Endodermal cell (in vitro differentiated cells): Measurements from ENCODE around the gene ASB12. TPM values are rescaled to one million over a fixed set of nuclear protein-coding genes. Genes with fewer than 3 reads are reported as not detected.

Experiments used
- DNase-seq: peaks from one replicate; pipeline ENCODE4 v3.0.0-alpha.2; 2017
- H3K27ac ChIP-seq: 2 replicates; pipeline ENCODE4 v1.5.1; 2013; ENCODE audit warnings: mild to moderate bottlenecking, low read depth, low read length, moderate library complexity
- H3K27me3 ChIP-seq: 2 replicates; pipeline ENCODE4 v1.6.1; 2013; ENCODE audit warnings: mild to moderate bottlenecking, low read length, moderate library complexity; ENCODE audit not compliant: insufficient read depth, control insufficient read depth, poor library complexity, severe bottlenecking
- H3K36me3 ChIP-seq: 2 replicates; pipeline ENCODE4 v1.7.0; 2013; ENCODE audit warnings: mild to moderate bottlenecking, low read length, moderate library complexity; ENCODE audit not compliant: control insufficient read depth, insufficient read depth
- H3K4me1 ChIP-seq: one replicate; pipeline ENCODE4 v1.7.0; 2013; ENCODE audit warnings: low read length; ENCODE audit not compliant: control insufficient read depth, insufficient read depth
- H3K4me3 ChIP-seq: 2 replicates; pipeline ENCODE4 v1.5.1; 2013; ENCODE audit warnings: mild to moderate bottlenecking, low read length, moderate library complexity
- H3K9ac ChIP-seq: 2 replicates; pipeline ENCODE4 v1.6.1; 2013; ENCODE audit warnings: mild to moderate bottlenecking, low read length, moderate library complexity; ENCODE audit not compliant: poor library complexity, severe bottlenecking; ENCODE audit errors: extremely low read depth
- H3K9me3 ChIP-seq: 2 replicates; pipeline ENCODE4 v1.6.1; 2013; ENCODE audit warnings: mild to moderate bottlenecking, low read length, moderate library complexity; ENCODE audit not compliant: control insufficient read depth
- H3K27ac Mint-ChIP-seq: 2 replicates; pipeline ENCODE4 v1.8.0; 2020; ENCODE audit warnings: mixed read lengths
- H3K27me3 Mint-ChIP-seq: 2 replicates; pipeline ENCODE4 v1.8.0; 2021; ENCODE audit warnings: mild to moderate bottlenecking, mixed read lengths; ENCODE audit not compliant: insufficient read depth
- H3K36me3 Mint-ChIP-seq: 2 replicates; pipeline ENCODE4 v1.8.0; 2020; ENCODE audit warnings: low read depth, mixed read lengths
- H3K4me1 Mint-ChIP-seq: 2 replicates; pipeline ENCODE4 v1.8.0; 2020; ENCODE audit warnings: mixed read lengths
- H3K4me3 Mint-ChIP-seq: 2 replicates; pipeline ENCODE4 v1.8.0; 2020; ENCODE audit warnings: mild to moderate bottlenecking, moderate library complexity, mixed read lengths
- H3K9me3 Mint-ChIP-seq: 2 replicates; pipeline ENCODE4 v1.8.0; 2020; ENCODE audit warnings: mild to moderate bottlenecking, mixed read lengths
- WGBS, 2 experiments: methylation state at CpG; one replicate each; pipeline versions ENCODE4 v1.1.5 to v1.1.7; 2013; ENCODE audit warnings: missing lambda C conversion rate in 2 of 2, mixed read lengths in 1 of 2; ENCODE audit not compliant: insufficient coverage in 1 of 2, insufficient read length in 1 of 2; 5-methylcytosine and 5-hydroxymethylcytosine counted together
- total RNA-seq, 2 donors: library from RNA; stranded (reverse); fragmentation: NEBNext Ultra II Directional in 1 of 2; extraction: Animal tissue kit (Norgen Biotek cat#: 25700) in 1 of 2; gene quantifications; 2 replicates in 1 of 2; 3 replicates in 1 of 2; pipeline ENCODE4 v1.2.1, GENCODE V29; 2021
- TF ChIP-seq, protein P1 (sequence below): fragments of 200-600 bp; sonication (generic); conservative IDR thresholded peaks from 2 replicates; pipeline ENCODE4 v1.5.0; 2021; ENCODE audit warnings: antibody characterized with exemption, mild to moderate bottlenecking

ASB12 gene
- total RNA-seq, 2 donors from 2014 or later, result 0.48 to 0.53 TPM

DNA sequence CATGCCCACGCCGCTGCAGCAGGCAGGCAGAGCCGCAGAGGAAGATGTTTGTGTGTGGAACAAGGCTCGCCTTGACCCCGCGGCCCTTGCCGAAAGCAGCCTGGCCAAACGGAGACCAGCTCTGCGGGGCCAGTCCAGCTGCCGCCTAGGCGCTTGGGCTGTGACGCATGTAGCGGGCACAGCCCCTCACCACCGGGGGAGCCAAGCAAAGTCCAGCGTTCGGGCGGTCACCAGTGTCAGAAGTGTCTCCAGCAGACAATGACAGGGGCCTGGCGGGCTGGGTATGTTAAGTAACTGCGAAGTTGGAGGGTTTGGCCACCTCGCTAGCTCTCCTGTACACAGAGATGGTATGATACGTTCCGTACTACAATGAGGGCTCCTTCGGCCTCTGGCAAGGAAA, 26.2 kb downstream of the ASB12 start:
- H3K9ac ChIP-seq, result no peak overlapping the region
- TF ChIP-seq, protein P1, sequence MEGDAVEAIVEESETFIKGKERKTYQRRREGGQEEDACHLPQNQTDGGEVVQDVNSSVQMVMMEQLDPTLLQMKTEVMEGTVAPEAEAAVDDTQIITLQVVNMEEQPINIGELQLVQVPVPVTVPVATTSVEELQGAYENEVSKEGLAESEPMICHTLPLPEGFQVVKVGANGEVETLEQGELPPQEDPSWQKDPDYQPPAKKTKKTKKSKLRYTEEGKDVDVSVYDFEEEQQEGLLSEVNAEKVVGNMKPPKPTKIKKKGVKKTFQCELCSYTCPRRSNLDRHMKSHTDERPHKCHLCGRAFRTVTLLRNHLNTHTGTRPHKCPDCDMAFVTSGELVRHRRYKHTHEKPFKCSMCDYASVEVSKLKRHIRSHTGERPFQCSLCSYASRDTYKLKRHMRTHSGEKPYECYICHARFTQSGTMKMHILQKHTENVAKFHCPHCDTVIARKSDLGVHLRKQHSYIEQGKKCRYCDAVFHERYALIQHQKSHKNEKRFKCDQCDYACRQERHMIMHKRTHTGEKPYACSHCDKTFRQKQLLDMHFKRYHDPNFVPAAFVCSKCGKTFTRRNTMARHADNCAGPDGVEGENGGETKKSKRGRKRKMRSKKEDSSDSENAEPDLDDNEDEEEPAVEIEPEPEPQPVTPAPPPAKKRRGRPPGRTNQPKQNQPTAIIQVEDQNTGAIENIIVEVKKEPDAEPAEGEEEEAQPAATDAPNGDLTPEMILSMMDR, result no peak
- peaks cover 2% of the 10 kb centered on the region for H3K4me1 Mint-ChIP-seq
- H3K4me3 ChIP-seq, result peak overlapping the region; percentile 75
- DNase-seq, result peak; percentile 55
- no peaks in the 10 kb centered on the region for H3K36me3 Mint-ChIP-seq
- WGBS, 2 experiments, result 48% methylated on average over 21 of the region's 23 CpGs; no CpG with 5 or more reads in 1 of the 2 experiments
- H3K27ac Mint-ChIP-seq, result no peak overlapping the region
- H3K27ac ChIP-seq, result no peak overlapping the region
- peak overlapping the region; percentile 61 for H3K4me3 Mint-ChIP-seq
- H3K4me1 ChIP-seq, result no peaks in the 10 kb centered on the region
- no peaks in the 10 kb centered on the region for H3K9me3 ChIP-seq
- H3K27me3 ChIP-seq, result no peaks in the 10 kb centered on the region
- H3K36me3 ChIP-seq, result no peaks in the 10 kb centered on the region
- peaks cover 63% of the 10 kb centered on the region for H3K9me3 Mint-ChIP-seq
- H3K27me3 Mint-ChIP-seq, result peaks cover 2% of the 10 kb centered on the region

DNA sequence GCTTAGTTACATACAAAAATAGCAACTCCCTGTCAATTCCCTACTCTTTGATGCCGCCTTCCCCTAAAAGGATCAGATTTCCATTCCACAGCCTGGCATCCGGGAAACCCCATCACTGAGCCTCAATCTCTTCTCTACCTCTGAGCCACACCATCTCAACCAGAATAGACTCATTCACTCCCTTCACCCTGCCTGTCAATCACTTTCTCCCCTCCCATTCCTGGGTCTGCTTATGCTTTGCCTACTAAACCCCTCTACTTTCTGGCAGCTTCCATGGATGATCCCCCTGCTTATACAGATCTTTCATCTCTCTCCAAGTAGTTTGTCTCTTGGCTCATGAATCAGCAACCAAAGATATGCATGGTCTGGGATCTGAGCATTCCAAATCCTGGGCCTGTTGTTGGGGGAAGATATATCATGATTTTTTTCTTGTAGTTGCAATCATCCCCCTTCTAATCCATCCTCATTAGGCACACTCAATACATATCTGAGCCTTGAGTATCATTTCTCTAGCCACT, 27.5 kb downstream of the ASB12 start:
- H3K27ac Mint-ChIP-seq, result no peak overlapping the region
- no peak overlapping the region for H3K9ac ChIP-seq

DNA sequence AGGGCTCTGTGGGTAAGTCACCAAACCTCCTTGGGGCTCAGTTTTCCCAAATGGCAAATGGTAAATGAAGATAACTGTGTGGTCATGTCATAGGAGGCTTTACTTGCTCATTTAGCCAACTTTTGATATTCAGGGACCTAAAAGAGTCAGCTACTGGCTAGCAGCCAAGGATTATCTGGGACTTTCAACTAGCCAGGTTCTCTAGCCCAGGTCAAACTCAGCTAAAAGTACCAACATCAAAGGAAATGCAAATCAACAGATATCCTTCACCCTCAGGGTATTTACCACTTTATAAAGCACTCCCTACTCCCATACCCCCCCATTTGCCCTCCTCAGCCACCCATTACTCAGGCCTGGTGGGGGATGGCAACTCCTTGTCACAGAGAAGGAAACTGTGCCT, 32.4 kb downstream of the ASB12 start:
- H3K36me3 Mint-ChIP-seq, result peaks cover 2% of the 10 kb centered on the region
- no peak for DNase-seq

More for the DNA sequence above, 27.5 kb downstream of the ASB12 start:
- Mint-ChIP-seq H3K9me3 (peaks cover 64% of the 10 kb centered on the region), H3K36me3 (no peaks in the 10 kb centered on the region), H3K27me3 (no peaks in the 10 kb centered on the region), H3K4me3 (no peak overlapping the region), H3K4me1 (peaks cover 2% of the 10 kb centered on the region)
- no peak for DNase-seq
- Histone ChIP-seq H3K27ac (no peak overlapping the region), H3K27me3 (no peaks in the 10 kb centered on the region), H3K4me1 (no peaks in the 10 kb centered on the region), H3K4me3 (no peak overlapping the region), H3K9me3 (no peaks in the 10 kb centered on the region), H3K36me3 (no peaks in the 10 kb centered on the region)
- TF ChIP-seq, protein P1, result no peak
- WGBS, 2 experiments, result 78 to 100% methylated on average over 1 to 2 of the region's 2 CpGs

More for the DNA sequence above, 32.4 kb downstream of the ASB12 start:
- Histone ChIP-seq H3K9ac (no peak overlapping the region), H3K36me3 (no peaks in the 10 kb centered on the region), H3K4me1 (no peaks in the 10 kb centered on the region), H3K27me3 (no peaks in the 10 kb centered on the region), H3K4me3 (no peak overlapping the region), H3K27ac (no peak overlapping the region), H3K9me3 (no peaks in the 10 kb centered on the region)
- no peak overlapping the region for H3K4me3 Mint-ChIP-seq
- no peak overlapping the region for H3K27ac Mint-ChIP-seq
- TF ChIP-seq, protein P1, result no peak
- H3K9me3 Mint-ChIP-seq, result peaks cover 67% of the 10 kb centered on the region
- no peaks in the 10 kb centered on the region for H3K27me3 Mint-ChIP-seq
- H3K4me1 Mint-ChIP-seq, result no peaks in the 10 kb centered on the region
